HFF-Myc (cell line): Measurements from ENCODE around the gene PIWIL4.
"Not testable (repeated sequence)": the region's sequence is repeated elsewhere in the genome, so short reads cannot be mapped to it uniquely, and the experiment has no call there.

ENCODE experiments used
- DNase-seq: peaks from one replicate; pipeline ENCODE4 v3.0.0-alpha.2; 2011; ENCODE audit warnings: low read depth; ENCODE audit errors: extremely low read depth
- H3K4me3 ChIP-seq: replicated peaks from 2 replicates; pipeline ENCODE4 v1.5.1; 2011; ENCODE audit warnings: low read depth, mild to moderate bottlenecking, control low read depth, low read length
- CTCF ChIP-seq: IDR thresholded peaks from 2 replicates; pipeline ENCODE4 v1.5.1; 2012; ENCODE audit warnings: mild to moderate bottlenecking, low read depth, low read length, control low read depth; ENCODE audit errors: missing control alignments

PIWIL4 gene

GRCh38 chr11:94546886-94547285, 20.3 kb upstream of the PIWIL4 start:
- no peak for DNase-seq
- peak overlapping the region; percentile 55 for H3K4me3 ChIP-seq
- no peak for TF ChIP-seq CTCF

GRCh38 chr11:94549146-94549545, 18.0 kb upstream of the PIWIL4 start:
- no peak overlapping the region for H3K4me3 ChIP-seq
- no peak for DNase-seq

GRCh38 chr11:94550513-94550912, 16.7 kb upstream of the PIWIL4 start:
- no peak for TF ChIP-seq CTCF
- no peak overlapping the region for H3K4me3 ChIP-seq
- DNase-seq, result no peak

More at GRCh38 chr11:94549146-94549545, 18.0 kb upstream of the PIWIL4 start:
- no peak for TF ChIP-seq CTCF

- no peak for TF ChIP-seq CTCF
- no peak overlapping the region for H3K4me3 ChIP-seq
- DNase-seq, result peak; percentile 85
Observed at GRCh38 chr11:94553938-94554337, 13.2 kb upstream of the PIWIL4 start.

GRCh38 chr11:94555752-94556329, 11.3 kb upstream of the PIWIL4 start:
- DNase-seq, H3K4me3 ChIP-seq: not testable (repeated sequence)

GRCh38 chr11:94557421-94557820, 9.7 kb upstream of the PIWIL4 start:
- TF ChIP-seq CTCF, result no peak
- H3K4me3 ChIP-seq, result no peak overlapping the region

GRCh38 chr11:94557992-94558391, 9.2 kb upstream of the PIWIL4 start:
- no peak for DNase-seq
- TF ChIP-seq CTCF, result no peak
- H3K4me3 ChIP-seq, result no peak overlapping the region

More at GRCh38 chr11:94557421-94557820, 9.7 kb upstream of the PIWIL4 start:
- DNase-seq, result no peak
